Stimulated activated CD4-positive, alpha-beta T cell treated with anti-CD3 and anti-CD28 coated beads, TNF-alpha, amount 100 ng/mL, for 24 hours (primary cell): ENCODE results near the gene CACNA2D2.

ENCODE experiments used
- DNase-seq, 3 experiments: peaks; one replicate each; pipeline ENCODE4 v3.0.0-alpha.2; 2020; ENCODE audit warnings: low read depth in 3 of 3

CACNA2D2 gene

GRCh38 chr3:50395070-50395860, 108.2 kb downstream of the CACNA2D2 start:
- DNase-seq = no peak

GRCh38 chr3:50393061-50393460, 110.4 kb downstream of the CACNA2D2 start:
- DNase-seq = no peak

GRCh38 chr3:50392101-50392715, 111.2 kb downstream of the CACNA2D2 start:
- no peak for DNase-seq

GRCh38 chr3:50390508-50391224, 112.8 kb downstream of the CACNA2D2 start:
- no peak for DNase-seq

GRCh38 chr3:50389414-50389767, 114.0 kb downstream of the CACNA2D2 start:
- DNase-seq = no peak

GRCh38 chr3:50388720-50389413, 114.6 kb downstream of the CACNA2D2 start:
- no peak for DNase-seq

- no peak for DNase-seq
These were observed 115.3 kb downstream of the CACNA2D2 start for GRCh38 chr3:50388016-50388719.

- DNase-seq = no peak
These were observed 117.7 kb downstream of the CACNA2D2 start for GRCh38 chr3:50385754-50386153.

GRCh38 chr3:50383750-50384149, 119.7 kb downstream of the CACNA2D2 start:
- no peak for DNase-seq

- DNase-seq = no peak
These were observed 120.7 kb downstream of the CACNA2D2 start for GRCh38 chr3:50382722-50383121.

GRCh38 chr3:50381383-50381782, 122.1 kb downstream of the CACNA2D2 start:
- DNase-seq = no peak

GRCh38 chr3:50380405-50381085, 122.9 kb downstream of the CACNA2D2 start:
- no peak for DNase-seq

GRCh38 chr3:50378757-50379156, 124.7 kb downstream of the CACNA2D2 start:
- DNase-seq = no peak

GRCh38 chr3:50378024-50378423, 125.4 kb downstream of the CACNA2D2 start:
- DNase-seq = no peak

- no peak for DNase-seq
These were observed 128.0 kb downstream of the CACNA2D2 start for GRCh38 chr3:50375258-50375931.

- no peak for DNase-seq
These were observed 128.8 kb downstream of the CACNA2D2 start for GRCh38 chr3:50374363-50375257.

- DNase-seq = no peak
These were observed 130.0 kb downstream of the CACNA2D2 start for GRCh38 chr3:50373146-50374051.

GRCh38 chr3:50372349-50372748, 131.1 kb downstream of the CACNA2D2 start:
- DNase-seq = no peak
